Stimulated activated CD8-positive, alpha-beta memory T cell treated with anti-CD3 and anti-CD28 coated beads, Interleukin-4, amount 100 ng/mL, for 24 hours (primary cell): Measurements from ENCODE around the gene FBXO24.
"Not testable (repeated sequence)": the region's sequence is repeated elsewhere in the genome, so short reads cannot be mapped to it uniquely, and the experiment has no call there.

Experiments
- DNase-seq: peaks from one replicate; pipeline ENCODE4 v3.0.0-alpha.2; 2020; ENCODE audit warnings: low read depth

Gene FBXO24, protein sequence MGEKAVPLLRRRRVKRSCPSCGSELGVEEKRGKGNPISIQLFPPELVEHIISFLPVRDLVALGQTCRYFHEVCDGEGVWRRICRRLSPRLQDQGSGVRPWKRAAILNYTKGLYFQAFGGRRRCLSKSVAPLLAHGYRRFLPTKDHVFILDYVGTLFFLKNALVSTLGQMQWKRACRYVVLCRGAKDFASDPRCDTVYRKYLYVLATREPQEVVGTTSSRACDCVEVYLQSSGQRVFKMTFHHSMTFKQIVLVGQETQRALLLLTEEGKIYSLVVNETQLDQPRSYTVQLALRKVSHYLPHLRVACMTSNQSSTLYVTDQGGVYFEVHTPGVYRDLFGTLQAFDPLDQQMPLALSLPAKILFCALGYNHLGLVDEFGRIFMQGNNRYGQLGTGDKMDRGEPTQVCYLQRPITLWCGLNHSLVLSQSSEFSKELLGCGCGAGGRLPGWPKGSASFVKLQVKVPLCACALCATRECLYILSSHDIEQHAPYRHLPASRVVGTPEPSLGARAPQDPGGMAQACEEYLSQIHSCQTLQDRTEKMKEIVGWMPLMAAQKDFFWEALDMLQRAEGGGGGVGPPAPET

DNA sequence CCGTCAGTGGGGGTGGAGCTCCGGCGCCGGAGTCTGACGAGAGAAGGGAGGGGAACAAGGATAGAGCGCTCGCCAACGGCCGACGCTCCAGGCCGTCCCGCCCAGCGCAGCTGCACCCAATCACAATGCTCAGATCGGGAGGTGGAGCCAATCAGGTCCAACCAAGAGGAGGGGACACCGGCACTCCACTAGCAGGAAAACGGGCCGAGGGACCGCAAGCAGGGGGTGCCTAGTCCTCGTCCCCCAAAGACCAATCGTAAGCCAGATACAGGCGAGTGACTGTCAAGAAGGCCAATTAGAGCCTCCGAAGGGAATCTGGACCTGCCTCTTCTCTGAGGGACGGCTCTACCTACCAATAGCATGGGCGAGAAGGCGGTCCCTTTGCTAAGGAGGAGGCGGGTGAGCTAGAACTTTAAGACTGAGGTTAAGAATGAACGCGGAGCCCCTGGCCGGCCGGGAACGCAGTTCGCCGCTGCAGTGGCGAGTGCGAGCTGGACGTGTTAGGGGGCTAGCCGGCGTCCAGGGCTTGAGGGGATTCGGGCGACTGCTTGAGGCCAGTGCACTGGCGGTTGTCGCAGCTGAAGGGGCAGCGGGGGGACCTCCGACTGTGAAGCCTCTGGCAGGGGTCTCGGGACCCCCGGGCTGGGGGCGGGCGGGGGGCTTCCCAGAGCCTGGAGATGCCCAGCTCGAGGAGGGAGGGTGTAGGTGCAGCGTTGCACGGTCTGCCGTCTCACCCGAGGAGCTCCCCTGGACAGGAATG is at the start of gene FBXO24:
Gene FBXO24, plus strand, starts transcription at position 63 of the 760 bp plus-strand sequence. Its CDS starts 298 bp downstream, at position 361.
- peak; percentile 99 for DNase-seq

DNA sequence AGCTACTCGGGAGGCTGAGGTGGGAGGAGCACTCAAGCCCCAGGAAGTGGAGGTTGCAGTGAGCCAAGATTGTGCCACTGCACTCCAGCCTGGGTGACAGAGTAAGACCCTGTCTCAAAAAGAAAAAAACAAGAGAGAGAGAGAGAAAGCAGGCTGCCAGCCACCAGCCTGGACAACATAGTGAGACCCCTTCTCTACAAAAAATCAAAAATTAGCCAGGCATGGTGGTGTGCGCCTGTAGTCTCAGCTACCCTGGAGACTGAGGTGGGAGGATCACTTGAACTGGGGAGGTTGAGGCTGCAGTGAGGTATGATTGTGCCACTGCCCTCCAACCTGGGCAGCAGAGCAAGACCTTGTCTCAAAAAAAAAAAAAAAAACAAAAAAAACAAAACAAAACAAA is 49.4 kb upstream of the FBXO24 start:
- DNase-seq: not testable (repeated sequence)

DNA sequence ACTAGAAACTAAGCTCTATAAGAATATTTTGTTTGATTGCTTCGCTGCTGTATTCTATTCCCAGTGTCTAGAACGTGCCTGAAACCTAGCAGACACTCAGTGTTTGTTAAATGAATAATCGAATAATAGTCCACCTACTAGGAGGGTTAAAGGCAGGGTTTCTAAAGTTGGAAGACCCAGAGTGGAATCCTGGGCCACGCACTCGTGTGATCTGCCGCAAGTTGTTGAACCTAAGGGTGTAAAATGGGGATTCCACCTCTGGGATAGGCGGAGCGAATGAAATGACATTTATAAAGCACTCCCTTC is 47.8 kb upstream of the FBXO24 start:
- no peak for DNase-seq

DNA sequence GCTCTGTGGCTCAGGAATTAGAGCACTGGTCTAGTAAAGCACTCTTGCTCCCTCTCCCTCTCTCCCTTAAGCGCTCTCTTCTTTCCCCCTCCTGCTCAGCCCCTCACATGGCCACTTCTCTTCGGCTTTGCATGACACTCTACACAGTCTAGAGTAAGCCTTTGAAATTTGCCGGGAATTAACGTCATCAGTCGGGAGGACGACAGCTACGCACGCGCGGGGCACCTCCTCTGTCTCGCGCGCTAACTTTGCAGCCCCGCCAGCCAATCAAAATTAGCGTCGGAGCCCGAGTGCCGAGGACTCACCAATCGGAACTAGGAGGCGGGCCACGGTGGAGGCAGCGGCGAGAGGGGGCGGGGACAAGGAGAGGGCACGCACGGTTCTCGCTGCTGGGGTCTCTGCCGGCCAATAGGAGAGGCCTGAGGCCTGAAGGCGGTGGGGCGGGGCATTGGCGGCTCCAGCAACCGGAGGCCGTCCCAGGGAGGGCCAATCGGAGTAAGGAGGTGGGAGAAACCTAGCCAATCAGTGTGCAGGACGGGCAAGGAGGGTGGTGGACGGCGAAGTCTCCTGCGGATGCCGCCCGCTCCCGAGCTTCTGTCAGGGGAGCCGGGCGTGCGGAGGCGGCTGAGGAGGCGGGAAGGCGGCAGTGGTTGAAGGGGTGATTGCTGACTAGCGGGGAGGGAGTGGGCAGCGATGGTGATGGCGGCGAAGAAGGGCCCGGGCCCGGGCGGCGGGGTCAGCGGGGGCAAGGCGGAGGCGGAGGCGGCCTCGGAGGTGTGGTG is 47.3 kb upstream of the FBXO24 start, which contains the start of gene AGFG2:
Gene AGFG2, plus strand, starts transcription at position 550 of the 782 bp plus-strand sequence. Its CDS starts 144 bp downstream, at position 694.
- peak; percentile 100 for DNase-seq

DNA sequence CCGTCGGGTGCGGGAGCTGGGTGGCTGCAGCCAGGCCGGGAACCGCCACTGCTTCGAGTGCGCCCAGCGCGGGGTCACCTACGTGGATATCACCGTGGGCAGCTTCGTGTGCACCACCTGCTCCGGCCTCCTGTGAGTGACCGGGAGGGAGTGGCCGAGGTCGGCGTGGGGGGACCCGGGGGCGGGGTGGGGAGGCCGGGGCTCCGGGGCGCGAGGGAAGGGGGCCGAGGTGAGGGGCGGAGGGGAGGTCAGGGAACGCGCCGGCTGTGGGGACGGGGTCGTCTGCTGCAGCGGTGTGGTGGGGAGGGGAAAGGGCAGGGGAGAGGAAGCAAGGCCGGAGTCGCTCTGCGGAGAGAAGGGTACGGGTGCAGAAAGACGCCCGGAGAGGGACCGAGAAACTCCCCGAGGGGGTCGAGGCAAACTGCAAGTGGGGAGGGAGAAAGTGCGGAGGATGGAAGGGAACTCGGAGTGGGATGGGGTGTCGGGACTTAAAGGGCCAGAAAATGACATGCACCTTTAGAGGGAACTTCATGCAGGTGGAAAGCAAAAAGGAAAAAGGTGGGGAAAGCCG is 46.6 kb upstream of the FBXO24 start:
- no peak for DNase-seq

DNA sequence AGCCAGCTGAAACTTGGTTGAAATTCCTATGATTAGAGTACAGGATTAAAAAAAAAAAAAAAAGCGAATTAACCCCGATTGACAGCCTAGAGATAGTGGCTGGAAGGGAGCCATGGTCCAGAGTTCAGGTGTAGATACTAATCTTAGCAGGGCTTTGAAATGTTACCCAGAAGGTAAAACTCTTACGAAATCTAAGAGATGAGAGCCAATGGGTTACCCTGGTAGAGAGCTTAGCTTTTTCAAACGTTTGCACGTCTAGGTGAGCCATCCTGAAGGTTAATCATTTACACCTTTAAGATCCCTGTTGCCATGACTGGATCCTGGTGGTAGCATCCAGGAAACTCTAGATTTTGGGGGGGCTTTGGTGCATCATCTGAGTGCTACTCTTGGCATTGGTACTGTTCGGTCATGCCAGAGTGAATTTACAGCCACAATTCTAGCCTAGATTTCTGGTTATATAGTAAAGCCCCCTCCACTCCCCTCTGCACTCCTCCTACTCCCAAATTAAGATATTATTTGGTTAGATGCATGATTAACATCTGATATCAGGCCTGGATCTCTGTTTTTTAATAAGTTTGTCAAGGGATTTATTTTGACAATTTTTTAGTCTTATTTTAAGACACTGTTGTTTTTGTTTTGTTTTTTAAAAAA is 45.9 kb upstream of the FBXO24 start:
- DNase-seq: no peak

DNA sequence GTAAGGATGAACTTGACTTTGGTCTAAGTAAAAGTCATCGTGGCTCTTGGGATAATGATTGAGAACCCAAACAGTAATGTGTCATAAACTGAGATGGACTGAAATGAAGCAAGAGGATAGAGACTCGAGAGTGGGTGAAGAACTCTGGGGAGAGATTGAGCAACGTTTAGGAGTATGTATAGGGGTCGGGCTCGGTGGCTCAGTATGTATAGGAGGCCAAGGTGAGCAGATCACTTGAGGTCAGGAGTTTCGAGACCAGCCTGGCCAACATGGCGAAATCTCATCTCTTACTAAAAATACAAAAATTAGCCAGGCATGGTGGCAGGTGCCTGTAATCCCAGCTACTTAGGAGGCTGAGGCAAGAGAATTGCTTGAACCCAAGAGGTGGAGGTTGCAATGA is 44.8 kb upstream of the FBXO24 start:
- DNase-seq: not testable (repeated sequence)

DNA sequence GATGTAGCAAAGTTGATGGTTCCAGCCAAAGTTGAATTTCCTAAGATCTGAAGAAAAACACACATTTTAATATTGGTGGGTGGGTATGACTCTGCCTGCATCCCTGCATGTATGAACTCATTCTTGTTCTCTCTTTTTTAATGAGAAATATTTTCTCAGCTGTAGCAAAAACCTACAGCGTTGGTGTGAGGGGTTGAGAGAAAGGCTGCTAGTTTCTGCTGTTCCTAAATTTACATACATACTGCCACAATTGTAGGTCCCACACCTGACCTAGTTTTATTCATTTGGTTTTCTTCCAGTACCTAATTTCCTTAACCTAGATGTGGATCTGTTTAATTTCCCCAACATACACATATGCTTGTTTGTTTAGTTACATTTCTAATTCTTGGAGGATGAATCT is 42.5 kb upstream of the FBXO24 start:
- DNase-seq: no peak

DNA sequence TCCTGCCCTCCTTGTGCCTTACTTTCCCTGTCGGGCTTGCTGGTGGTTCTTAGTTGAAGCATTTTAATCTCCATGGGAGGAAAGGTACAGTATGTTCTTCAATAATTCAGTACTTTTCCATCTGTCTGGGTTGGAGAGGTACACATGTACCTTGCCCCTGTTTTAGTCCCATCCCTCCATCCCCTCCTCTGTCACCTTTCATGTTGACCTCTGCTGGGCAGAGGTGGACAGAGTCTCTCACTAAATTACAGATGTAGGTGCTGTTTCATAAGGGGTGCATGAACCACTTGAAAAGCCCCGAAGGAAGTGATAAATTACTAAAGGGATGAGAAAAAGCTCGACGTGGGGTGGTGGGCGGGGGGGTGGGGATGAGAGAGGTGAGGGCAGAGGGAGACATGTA is 41.7 kb upstream of the FBXO24 start:
- DNase-seq: no peak

DNA sequence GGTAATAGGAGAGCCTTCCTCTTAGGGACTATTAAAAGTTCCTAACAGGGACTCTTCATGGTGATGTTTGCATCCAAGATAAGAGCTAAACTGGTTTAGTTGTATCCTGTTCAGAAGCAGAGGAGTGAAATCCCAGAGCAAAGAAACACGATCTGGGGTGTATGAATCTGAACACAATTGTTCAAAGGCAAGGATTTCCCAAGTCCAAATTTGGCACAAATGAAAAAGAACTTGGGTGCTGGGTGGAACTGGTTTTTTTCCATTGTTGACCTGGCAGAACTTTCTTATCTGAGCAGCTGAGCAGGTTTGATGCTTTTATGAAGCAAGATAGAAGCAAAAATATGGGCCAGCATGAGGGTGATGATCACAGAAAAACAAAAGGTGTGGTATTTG is 41.2 kb upstream of the FBXO24 start:
- no peak for DNase-seq

DNA sequence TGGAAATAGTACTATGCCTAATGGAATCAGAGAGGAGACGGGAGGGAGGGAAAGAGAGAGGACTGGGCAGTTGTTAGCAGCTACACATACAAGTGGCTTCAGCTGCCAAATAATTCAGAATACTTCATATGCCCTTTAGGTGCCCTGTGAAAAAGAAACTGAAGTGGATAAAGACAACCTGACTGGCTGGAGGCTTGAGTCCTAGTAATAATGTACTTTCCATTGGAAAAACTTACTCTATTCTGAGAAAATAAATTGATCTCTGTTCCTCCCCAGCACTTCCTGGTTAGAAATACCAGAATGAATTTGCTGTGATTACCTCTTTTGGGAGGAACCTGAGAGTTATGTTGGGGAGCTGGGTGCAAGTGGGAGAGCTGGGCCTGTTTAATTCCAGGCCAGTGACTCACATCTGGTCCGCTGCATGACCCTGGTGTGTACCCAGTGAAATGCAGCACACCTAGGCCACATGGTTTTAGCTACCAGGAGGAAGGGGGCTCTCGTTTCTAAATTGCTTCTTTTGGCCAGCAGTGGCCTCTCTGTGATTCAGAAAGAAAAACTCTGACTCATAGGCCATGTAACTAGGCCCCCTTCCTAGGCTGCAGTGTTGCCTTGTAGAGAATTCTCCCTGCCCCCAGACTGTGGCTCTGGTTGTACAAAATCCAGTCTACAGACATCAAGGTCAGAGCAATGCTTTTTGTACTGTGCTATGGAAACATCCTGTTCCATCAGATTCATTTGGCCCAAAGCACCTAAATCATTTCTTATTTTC is 40.6 kb upstream of the FBXO24 start:
- no peak for DNase-seq

DNA sequence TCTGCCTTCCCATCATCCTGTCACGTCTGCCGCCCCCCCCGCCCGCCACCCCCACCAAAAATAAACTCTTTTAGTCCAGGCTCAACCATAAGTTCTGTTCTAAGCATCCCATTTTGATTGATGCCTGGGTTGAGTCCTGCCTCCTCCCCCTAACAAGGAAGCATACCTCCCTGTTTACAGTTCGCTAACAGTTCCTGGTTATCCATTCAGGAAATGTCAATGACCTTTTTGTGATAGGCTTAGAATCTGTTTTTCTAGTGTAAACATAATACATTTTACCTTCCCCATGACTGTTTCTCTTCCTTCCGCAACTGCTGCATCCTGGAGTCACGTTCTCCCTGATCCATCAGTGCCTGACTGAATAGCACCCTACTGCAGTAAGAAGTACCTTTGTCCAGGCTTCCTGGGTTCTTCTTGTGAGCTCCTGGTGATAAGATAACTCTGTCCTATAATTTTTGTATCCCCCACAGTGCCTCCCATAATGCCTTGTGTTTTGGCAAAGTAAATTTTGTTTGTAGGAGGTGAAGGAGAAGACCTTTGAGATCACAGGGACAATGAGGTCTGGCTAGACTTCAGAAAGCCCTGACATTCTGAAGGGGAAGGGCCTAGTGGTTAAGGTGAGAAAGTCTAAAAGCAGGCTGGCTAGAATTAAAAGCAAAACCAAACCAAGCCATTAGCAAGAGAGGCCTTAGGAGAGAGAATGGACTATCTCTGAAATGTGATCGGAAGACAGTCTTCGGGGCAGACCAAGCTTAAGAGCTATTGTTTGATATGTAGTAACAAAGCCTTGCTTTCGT is 39.8 kb upstream of the FBXO24 start:
- no peak for DNase-seq

DNA sequence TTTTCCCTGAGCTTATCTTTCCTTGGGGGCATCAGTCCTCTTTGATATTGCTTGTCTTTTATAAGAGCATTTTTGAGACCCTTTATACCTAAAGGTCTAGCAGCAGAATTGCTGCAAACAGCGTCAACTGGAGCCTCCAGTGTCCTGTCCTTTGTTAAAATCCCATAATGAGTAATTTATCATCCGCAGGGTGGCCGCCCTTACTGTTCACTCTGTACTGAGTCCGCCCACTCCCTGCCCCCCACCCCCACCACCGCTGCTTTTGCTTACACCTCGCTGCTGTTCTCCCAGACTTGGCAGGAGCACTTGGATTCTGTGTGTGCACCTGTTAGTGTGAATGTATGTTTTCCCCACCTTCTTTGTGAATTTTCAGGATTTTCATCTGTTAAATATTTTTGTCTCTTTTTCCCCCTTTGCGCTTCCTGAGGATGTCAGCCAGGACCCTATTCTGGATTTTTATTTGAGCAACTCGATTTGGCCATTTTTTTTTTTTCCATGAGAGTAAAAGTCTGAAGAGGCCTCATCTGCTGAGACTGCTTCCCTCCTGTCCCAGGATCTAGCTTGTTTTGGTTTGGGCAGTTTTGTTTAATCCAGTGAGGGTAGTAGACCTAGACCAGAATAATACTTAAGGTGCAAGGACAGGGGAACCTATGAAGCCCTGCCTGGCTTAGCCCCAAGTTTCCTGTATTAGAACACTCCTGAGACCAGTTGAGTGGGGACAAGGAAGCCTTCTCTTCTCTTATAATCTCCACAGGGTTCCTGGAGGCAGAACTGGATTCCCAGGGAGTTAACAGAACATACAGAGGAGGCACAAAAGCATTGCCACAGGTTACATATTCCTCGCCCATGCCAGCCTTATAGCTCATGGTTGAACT is 39.0 kb upstream of the FBXO24 start:
- no peak for DNase-seq

DNA sequence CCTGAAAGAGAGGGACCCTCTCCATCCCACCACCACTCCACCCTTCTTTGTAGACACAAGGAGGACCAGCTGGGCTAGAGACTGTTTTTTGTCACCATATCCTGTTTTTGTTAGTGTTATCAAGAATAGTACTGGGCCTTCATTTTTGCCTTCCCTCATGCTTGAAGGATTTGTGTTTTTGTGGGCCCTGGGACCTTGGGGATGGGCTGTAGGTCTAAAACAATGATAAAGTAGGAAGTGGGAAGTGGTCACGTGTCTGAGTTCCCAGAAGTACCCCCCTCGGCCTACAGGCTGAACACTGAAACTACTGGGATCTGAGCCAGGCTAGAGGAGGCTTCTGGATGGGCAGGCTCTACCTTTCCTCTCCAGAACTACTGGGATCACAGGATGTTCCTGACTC is 38.3 kb upstream of the FBXO24 start:
- no peak for DNase-seq

DNA sequence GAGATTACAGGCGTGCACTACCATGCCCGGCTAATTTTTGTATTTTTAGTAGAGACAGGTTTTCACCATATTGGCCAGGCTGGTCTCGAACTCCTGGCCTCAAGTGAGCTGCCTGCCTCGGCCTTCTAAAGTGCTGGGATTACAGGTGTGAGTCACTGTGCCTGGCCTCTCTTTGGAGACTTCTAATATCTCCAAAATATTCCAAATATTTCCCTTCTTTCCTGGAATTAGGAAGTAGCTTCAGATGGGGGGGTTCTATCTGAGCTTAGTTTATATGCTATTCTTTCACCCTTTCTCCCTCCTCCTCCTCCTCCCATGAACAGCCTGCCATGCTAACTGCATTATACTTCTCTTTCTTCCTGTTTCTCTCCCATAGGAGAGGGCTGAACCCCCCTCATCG is 37.7 kb upstream of the FBXO24 start:
- DNase-seq: not testable (repeated sequence)

DNA sequence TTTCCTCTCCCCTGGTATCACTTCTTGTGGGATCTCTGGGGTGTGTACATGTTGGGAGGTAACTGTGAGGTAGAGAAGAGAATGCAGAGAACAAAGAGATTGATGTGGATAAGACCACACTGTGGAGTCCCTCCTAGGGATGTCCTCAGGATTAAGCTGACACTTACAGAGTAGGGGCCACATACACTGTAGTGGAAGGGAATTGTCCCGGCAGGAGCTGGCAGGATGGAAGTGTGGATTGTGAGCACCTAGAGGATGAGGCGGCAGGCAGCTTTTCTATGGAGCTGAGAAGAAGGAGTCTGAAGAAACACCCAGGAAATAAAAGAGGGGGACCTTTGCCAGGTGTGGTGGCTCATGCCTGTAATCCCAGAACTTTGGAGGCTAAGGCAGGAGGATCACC is 33.6 kb upstream of the FBXO24 start:
- no peak for DNase-seq

DNA sequence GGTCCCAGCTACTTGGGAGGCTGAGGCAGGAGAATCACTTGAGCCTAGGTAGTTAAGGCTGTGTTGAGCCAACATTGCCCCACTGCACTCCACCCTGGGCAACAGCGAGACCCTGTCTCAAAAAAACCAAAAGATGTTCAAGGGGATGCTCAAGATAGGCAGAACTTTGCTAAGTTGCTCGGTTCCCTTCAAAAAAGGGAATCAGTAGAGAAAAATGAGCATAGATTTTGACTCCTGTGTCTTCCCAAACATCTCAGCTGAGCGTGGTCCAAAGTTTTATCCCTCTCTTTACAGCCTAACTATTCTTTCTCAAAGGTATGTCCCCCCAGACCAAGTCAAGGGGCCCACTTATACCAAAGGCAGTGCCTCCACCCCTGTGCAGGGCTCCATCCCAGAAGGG is 33.1 kb upstream of the FBXO24 start:
- DNase-seq: no peak

DNA sequence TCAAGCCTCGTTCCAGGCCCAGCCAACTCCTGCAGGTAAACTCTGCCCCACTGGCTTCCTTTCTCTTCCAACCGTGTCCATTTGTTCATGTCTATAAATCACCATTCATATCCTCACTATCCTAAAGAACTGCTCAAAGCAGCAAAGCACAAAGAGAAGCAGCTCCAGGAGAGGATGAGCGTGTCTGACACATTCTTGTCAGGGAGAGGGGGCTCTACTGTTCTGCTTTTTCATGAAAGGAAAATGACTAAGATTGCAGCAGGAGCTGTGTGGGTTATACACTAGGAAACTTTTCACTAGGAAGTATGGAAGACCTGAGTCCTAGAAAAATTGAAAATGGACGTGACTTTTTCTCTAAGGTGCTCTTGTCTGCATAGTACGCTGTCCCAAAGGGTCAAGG is 30.4 kb upstream of the FBXO24 start:
- no peak for DNase-seq

DNA sequence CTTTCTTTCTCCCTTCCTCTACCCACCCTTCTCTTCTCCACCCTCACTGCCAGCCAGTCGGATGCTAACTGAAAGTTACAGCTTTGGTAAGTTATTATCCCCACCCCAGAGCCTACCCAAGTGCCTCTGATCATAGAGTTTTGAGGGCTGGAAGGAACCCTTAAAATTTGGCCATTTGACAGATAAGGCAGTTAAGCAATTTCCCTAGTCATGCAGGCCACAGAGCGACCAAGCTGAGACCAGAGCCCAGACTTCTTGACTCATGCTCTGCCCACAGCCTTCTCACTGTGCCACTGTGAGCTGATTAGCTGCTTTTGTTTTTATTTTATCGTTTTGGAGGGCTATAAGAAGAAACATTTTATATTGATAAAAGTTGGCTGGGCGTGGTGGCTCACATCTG is 29.6 kb upstream of the FBXO24 start:
- DNase-seq: no peak
